MM.1S (cell line): ENCODE data around the gene COX7A1.

Source experiments
- DNase-seq: peaks from one replicate; pipeline ENCODE4 v3.0.0-alpha.2; 2015
- H2AFZ ChIP-seq: fragments of 300-600 bp; sonication (generic); 2 replicates; pipeline ENCODE4 v1.6.0; 2016; ENCODE audit warnings: antibody characterized with exemption, low read length
- H3F3A ChIP-seq: fragments of 300-600 bp; sonication (generic); 2 replicates; pipeline ENCODE4 v1.6.1; 2016; ENCODE audit warnings: mild to moderate bottlenecking, antibody characterized with exemption, low read length, moderate library complexity, mixed read lengths; ENCODE audit not compliant: insufficient read depth
- H3K27ac ChIP-seq: fragments of 300-600 bp; sonication (generic); 2 replicates; pipeline ENCODE4 v1.5.1; 2016; ENCODE audit warnings: mild to moderate bottlenecking, low read length
- H3K27me3 ChIP-seq: fragments of 300-600 bp; sonication (generic); replicated peaks from 2 replicates; pipeline ENCODE4 v1.6.0; 2016; ENCODE audit warnings: low read length; ENCODE audit not compliant: insufficient read depth
- H3K36me3 ChIP-seq: fragments of 300-600 bp; sonication (generic); replicated peaks from 2 replicates; pipeline ENCODE4 v1.6.1; 2016; ENCODE audit warnings: mild to moderate bottlenecking, low read length, mixed read lengths; ENCODE audit not compliant: insufficient read depth
- H3K4me1 ChIP-seq: fragments of 300-600 bp; sonication (generic); 2 replicates; pipeline ENCODE4 v1.6.1; 2016; ENCODE audit warnings: low read length, mixed read lengths
- H3K4me2 ChIP-seq: fragments of 300-600 bp; sonication (generic); 2 replicates; pipeline ENCODE4 v1.6.0; 2016; ENCODE audit warnings: low read depth, low read length
- H3K4me3 ChIP-seq: fragments of 300-600 bp; sonication (generic); 2 replicates; pipeline ENCODE4 v1.5.1; 2016; ENCODE audit warnings: low read length, mixed read lengths
- H3K79me2 ChIP-seq: fragments of 300-600 bp; sonication (generic); 2 replicates; pipeline ENCODE4 v1.6.1; 2016; ENCODE audit warnings: mixed run types, low read length, mixed read lengths
- H3K9ac ChIP-seq: fragments of 300-600 bp; sonication (generic); 2 replicates; pipeline ENCODE4 v1.6.1; 2016; ENCODE audit warnings: low read length, mixed read lengths
- H3K9me2 ChIP-seq: fragments of 300-600 bp; sonication (generic); replicated peaks from 2 replicates; pipeline ENCODE4 v1.6.1; 2016; ENCODE audit warnings: mild to moderate bottlenecking, low read length, mixed read lengths; ENCODE audit not compliant: insufficient read depth
- H3K9me3 ChIP-seq: fragments of 300-600 bp; sonication (generic); replicated peaks from 2 replicates; pipeline ENCODE4 v1.6.1; 2016; ENCODE audit warnings: mild to moderate bottlenecking, low read length, mixed read lengths; ENCODE audit not compliant: insufficient read depth
- H4K20me1 ChIP-seq: fragments of 300-600 bp; sonication (generic); 2 replicates; pipeline ENCODE4 v1.6.1; 2016; ENCODE audit warnings: mild to moderate bottlenecking, low read length, moderate library complexity, mixed read lengths; ENCODE audit not compliant: insufficient read depth
- EZH2 ChIP-seq: fragments of 300-600 bp; sonication (generic); optimal IDR thresholded peaks from 2 replicates; pipeline ENCODE3; 2017; ENCODE audit warnings: low read depth, mild to moderate bottlenecking, antibody characterized with exemption, low read length, mixed read lengths
- EZH2phosphoT487 ChIP-seq: fragments of 300-600 bp; sonication (generic); IDR thresholded peaks from 2 replicates; pipeline ENCODE4 v1.6.1; 2018; ENCODE audit warnings: antibody characterized with exemption, low read length
- TF ChIP-seq, protein P1 (sequence below): fragments of 300-600 bp; sonication (generic); IDR thresholded peaks from 2 replicates; pipeline ENCODE4 v1.5.1; 2016; ENCODE audit warnings: antibody characterized with exemption, low read length, mixed read lengths

COX7A1 gene

DNA sequence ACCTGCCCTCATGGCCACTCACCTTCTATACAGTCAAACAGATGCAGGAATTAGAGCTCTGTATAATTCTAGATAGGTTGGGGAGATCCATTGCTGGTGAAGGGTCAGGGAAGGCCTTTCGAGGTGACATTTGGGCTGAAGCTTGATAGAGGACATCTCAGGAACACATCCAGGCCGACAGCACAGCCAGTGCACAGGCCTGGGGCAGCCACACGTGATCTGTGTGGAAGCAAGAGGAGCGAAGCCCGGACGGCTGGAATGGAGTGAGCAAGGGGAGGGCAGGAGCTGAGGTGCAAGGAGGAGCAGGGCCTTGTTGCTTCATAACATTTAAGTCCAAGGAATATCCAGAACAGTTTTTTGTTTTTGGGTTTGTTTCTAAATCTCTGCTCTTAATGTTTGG lies 45.8 kb downstream of the COX7A1 start:
- no peaks in the 10 kb centered on the region; the same call in 1 of the 2 replicates for H3F3A ChIP-seq
- TF ChIP-seq, protein P1, sequence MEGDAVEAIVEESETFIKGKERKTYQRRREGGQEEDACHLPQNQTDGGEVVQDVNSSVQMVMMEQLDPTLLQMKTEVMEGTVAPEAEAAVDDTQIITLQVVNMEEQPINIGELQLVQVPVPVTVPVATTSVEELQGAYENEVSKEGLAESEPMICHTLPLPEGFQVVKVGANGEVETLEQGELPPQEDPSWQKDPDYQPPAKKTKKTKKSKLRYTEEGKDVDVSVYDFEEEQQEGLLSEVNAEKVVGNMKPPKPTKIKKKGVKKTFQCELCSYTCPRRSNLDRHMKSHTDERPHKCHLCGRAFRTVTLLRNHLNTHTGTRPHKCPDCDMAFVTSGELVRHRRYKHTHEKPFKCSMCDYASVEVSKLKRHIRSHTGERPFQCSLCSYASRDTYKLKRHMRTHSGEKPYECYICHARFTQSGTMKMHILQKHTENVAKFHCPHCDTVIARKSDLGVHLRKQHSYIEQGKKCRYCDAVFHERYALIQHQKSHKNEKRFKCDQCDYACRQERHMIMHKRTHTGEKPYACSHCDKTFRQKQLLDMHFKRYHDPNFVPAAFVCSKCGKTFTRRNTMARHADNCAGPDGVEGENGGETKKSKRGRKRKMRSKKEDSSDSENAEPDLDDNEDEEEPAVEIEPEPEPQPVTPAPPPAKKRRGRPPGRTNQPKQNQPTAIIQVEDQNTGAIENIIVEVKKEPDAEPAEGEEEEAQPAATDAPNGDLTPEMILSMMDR, result no peak
- no peak for TF ChIP-seq EZH2
- TF ChIP-seq EZH2phosphoT487, result no peak
- H2AFZ ChIP-seq, result no peak overlapping the region
- no peaks in the 10 kb centered on the region for H3K4me1 ChIP-seq
- no peaks in the 10 kb centered on the region for H3K9me3 ChIP-seq
- no peak overlapping the region for H3K4me2 ChIP-seq
- no peak overlapping the region for H3K9ac ChIP-seq
- H3K27me3 ChIP-seq, result no peaks in the 10 kb centered on the region
- H3K9me2 ChIP-seq, result no peaks in the 10 kb centered on the region
- H3K4me3 ChIP-seq, result no peak overlapping the region
- H3K27ac ChIP-seq, result no peak overlapping the region
- H3K36me3 ChIP-seq, result no peaks in the 10 kb centered on the region
- no peaks in the 10 kb centered on the region for H4K20me1 ChIP-seq
- no peak for DNase-seq
- no peaks in the 10 kb centered on the region for H3K79me2 ChIP-seq

DNA sequence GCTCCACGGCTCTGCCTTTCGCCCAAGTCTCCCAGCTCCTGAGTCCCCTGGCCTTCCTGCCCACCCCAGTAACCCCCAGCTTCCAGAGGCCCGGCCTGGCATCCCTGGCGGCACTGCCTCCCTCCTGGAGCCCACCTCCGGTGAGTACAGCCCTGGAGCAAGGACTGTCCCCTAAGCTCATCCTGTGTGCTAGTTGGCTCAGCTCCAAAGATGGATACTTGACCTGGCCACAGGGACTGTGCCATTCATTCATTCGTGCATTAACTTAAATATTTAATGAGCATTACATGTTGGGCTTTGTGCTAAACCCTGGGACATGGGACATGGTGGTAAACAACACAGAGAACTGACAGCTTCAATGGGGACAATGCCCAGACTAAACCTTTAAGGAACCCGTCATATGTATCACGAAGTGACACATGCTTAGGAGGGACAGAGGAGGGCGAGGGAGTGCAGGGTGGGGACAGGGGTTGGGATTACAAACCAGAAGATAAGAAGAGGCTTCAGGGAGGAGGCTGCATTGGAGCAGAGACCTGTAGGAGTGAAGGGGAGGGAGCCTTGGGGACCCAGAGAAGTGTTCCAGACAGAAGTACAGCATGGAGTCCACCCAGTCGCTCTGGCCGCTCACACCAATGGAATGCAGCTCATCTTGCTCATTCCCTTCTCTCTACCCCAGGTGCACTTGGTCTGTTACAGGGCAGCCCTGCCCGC lies 48.2 kb downstream of the COX7A1 start:
- Histone ChIP-seq H3K4me1 (no peaks in the 10 kb centered on the region), H3K27me3 (no peaks in the 10 kb centered on the region), H4K20me1 (no peaks in the 10 kb centered on the region), H3F3A (no peaks in the 10 kb centered on the region; the same call in 1 of the 2 replicates), H3K36me3 (no peaks in the 10 kb centered on the region), H3K9ac (no peak overlapping the region), H3K9me2 (no peaks in the 10 kb centered on the region), H3K9me3 (no peaks in the 10 kb centered on the region), H3K79me2 (no peaks in the 10 kb centered on the region), H3K4me2 (no peak overlapping the region), H3K4me3 (no peak overlapping the region), H3K27ac (no peak overlapping the region), H2AFZ (no peak overlapping the region)
- DNase-seq, result no peak
- TF ChIP-seq EZH2, result no peak

DNA sequence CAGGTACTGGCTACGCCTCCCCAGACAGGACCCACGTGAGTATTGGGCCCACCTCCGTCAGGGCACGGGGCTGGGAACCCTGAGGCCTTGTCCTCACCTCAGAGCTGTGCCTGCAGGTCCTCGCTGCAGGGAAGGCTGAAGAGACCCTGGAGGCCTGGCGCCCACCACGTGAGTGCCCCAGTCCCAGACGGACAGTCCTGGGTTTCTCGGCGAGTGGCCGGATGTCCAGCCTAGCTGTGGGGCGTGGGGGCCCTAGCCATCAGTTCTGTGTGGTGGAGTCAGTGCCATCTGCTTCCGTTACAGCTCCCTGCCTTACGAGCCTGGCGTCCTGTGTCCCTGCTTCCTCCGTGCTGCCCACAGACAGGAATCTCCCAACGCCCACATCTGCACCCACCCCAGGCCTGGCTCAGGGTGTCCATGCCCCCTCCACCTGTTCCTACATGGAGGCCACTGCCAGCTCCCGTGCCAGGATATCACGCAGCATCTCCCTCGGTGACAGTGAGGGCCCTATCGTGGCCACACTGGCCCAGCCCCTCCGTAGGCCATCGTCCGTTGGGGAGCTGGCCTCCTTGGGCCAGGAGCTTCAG lies 49.1 kb downstream of the COX7A1 start:
- H2AFZ ChIP-seq, result no peak overlapping the region
- H3K36me3 ChIP-seq, result no peaks in the 10 kb centered on the region
- no peaks in the 10 kb centered on the region for H3K9me3 ChIP-seq
- no peak overlapping the region for H3K4me2 ChIP-seq
- TF ChIP-seq, protein P1, result no peak
- no peak for TF ChIP-seq EZH2phosphoT487
- TF ChIP-seq EZH2, result no peak
- no peaks in the 10 kb centered on the region for H3K27me3 ChIP-seq
- no peak for DNase-seq
- no peaks in the 10 kb centered on the region for H3K9me2 ChIP-seq
- H4K20me1 ChIP-seq, result no peaks in the 10 kb centered on the region
- no peak overlapping the region for H3K4me3 ChIP-seq
- no peaks in the 10 kb centered on the region for H3K4me1 ChIP-seq
- H3K79me2 ChIP-seq, result no peaks in the 10 kb centered on the region
- H3K9ac ChIP-seq, result no peak overlapping the region
- no peaks in the 10 kb centered on the region; the same call in 1 of the 2 replicates for H3F3A ChIP-seq
- H3K27ac ChIP-seq, result no peak overlapping the region
